Liver (tissue), 9 donors: ENCODE results near the gene PARD3. TPM values are rescaled to one million over a fixed set of nuclear protein-coding genes. Genes with fewer than 3 reads are reported as not detected.
A peak's percentile ranks its signal among the peaks of the same experiment; 100 is the strongest.

Source experiments
- DNase-seq: peaks from one replicate; pipeline ENCODE4 v3.0.0-alpha.2; 2017; ENCODE audit warnings: low spot score
- H3K27ac ChIP-seq, 2 donors: one replicate each; pipeline ENCODE4 v1.7.0; 2013; ENCODE audit warnings: inconsistent platforms in 2 of 2, low read length in 2 of 2, control low read depth in 1 of 2, low read depth in 1 of 2, mild to moderate bottlenecking in 1 of 2
- H3K27me3 ChIP-seq, 4 donors: one replicate each; pipeline versions ENCODE4 v1.6.1 to v1.7.0; 2013; ENCODE audit warnings: low read length in 3 of 4, inconsistent platforms in 1 of 4, mild to moderate bottlenecking in 1 of 4, moderate library complexity in 1 of 4; ENCODE audit not compliant: control insufficient read depth in 4 of 4, insufficient read depth in 4 of 4
- H3K36me3 ChIP-seq, 4 donors: one replicate each; pipeline versions ENCODE4 v1.6.1 to v1.7.0; 2013; ENCODE audit warnings: low read length in 3 of 4, mild to moderate bottlenecking in 3 of 4, low read depth in 1 of 4, moderate library complexity in 1 of 4; ENCODE audit not compliant: control insufficient read depth in 4 of 4, insufficient read depth in 3 of 4
- H3K4me1 ChIP-seq, 4 donors: one replicate each; pipeline versions ENCODE4 v1.6.1 to v1.7.0; 2013; ENCODE audit warnings: low read length in 3 of 4, mild to moderate bottlenecking in 3 of 4, moderate library complexity in 1 of 4; ENCODE audit not compliant: control insufficient read depth in 4 of 4, insufficient read depth in 4 of 4
- H3K4me3 ChIP-seq, 3 donors: one replicate each; pipeline versions ENCODE4 v1.6.1 to v1.7.0; 2013; ENCODE audit warnings: low read length in 3 of 3, control low read depth in 1 of 3, low read depth in 1 of 3, mild to moderate bottlenecking in 1 of 3
- H3K9ac ChIP-seq, 2 donors: one replicate each; pipeline ENCODE4 v1.7.0; 2013; ENCODE audit warnings: low read length in 2 of 2, mild to moderate bottlenecking in 2 of 2, moderate library complexity in 2 of 2, control low read depth in 1 of 2, low read depth in 1 of 2
- H3K9me3 ChIP-seq, 4 donors: one replicate each; pipeline versions ENCODE4 v1.6.1 to v1.7.0; 2013; ENCODE audit warnings: low read length in 3 of 4; ENCODE audit not compliant: control insufficient read depth in 4 of 4
- CTCF ChIP-seq: fragments of 150-350 bp; IDR thresholded peaks from 2 replicates; pipeline ENCODE4 v1.5.1; 2017; ENCODE audit warnings: improper control_type of control experiment, low read depth, low read length; ENCODE audit not compliant: missing input control
- FOXA2 ChIP-seq: IDR thresholded peaks from 2 replicates; pipeline ENCODE4 v1.6.1; 2016; ENCODE audit warnings: antibody characterized with exemption
- GABPA ChIP-seq, 2 donors: IDR thresholded peaks in 1 of 2; conservative IDR thresholded peaks in 1 of 2; 2 replicates each; pipeline ENCODE4 v1.6.1; 2016; ENCODE audit warnings: antibody characterized with exemption in 2 of 2, mild to moderate bottlenecking in 1 of 2, moderate library complexity in 1 of 2
- HNF4A ChIP-seq, 2 donors: conservative IDR thresholded peaks; 2 replicates each; pipeline ENCODE4 v1.6.1; 2016; ENCODE audit warnings: antibody characterized with exemption in 2 of 2, mild to moderate bottlenecking in 2 of 2
- HNF4G ChIP-seq: IDR thresholded peaks from 2 replicates; pipeline ENCODE4 v1.6.1; 2016; ENCODE audit warnings: antibody characterized with exemption
- JUND ChIP-seq, 2 donors: IDR thresholded peaks; 2 replicates each; pipeline ENCODE4 v1.6.1; 2016; ENCODE audit warnings: antibody characterized with exemption in 2 of 2
- NR2F2 ChIP-seq: IDR thresholded peaks from 2 replicates; pipeline ENCODE4 v1.6.1; 2016; ENCODE audit warnings: antibody characterized with exemption
- RAD21 ChIP-seq, 2 donors: IDR thresholded peaks; 2 replicates each; pipeline ENCODE4 v1.6.1; 2016; ENCODE audit warnings: antibody characterized with exemption in 2 of 2, mild to moderate bottlenecking in 2 of 2
- REST ChIP-seq: IDR thresholded peaks from 2 replicates; pipeline ENCODE4 v1.6.1; 2016; ENCODE audit warnings: antibody characterized with exemption, mild to moderate bottlenecking
- RXRA ChIP-seq, 2 donors: IDR thresholded peaks; 2 replicates each; pipeline ENCODE4 v1.6.1; 2017 to 2018; ENCODE audit warnings: antibody characterized with exemption in 2 of 2, mild to moderate bottlenecking in 1 of 2
- TAF1 ChIP-seq: conservative IDR thresholded peaks from 2 replicates; pipeline ENCODE4 v1.6.1; 2016; ENCODE audit warnings: antibody characterized with exemption, mild to moderate bottlenecking
- YY1 ChIP-seq: IDR thresholded peaks from 2 replicates; pipeline ENCODE4 v1.6.1; 2016; ENCODE audit warnings: antibody characterized with exemption, mild to moderate bottlenecking
- ZBTB33 ChIP-seq: IDR thresholded peaks from 2 replicates; pipeline ENCODE4 v1.6.1; 2016; ENCODE audit warnings: antibody characterized with exemption
- WGBS: extraction: QIAGEN DNeasy Blood & Tissue Kit; methylation state at CpG from one replicate; pipeline ENCODE4 v1.1.7; 2013; 5-methylcytosine and 5-hydroxymethylcytosine counted together
- polyA plus RNA-seq, 2 donors: library from polyadenylated mRNA; stranded (reverse) in 1 of 2; unstranded in 1 of 2; fragments of 200-250 nt in 1 of 2; fragments of >200 nt in 1 of 2; fragmentation: Nextera tagmentation in 1 of 2; extraction: Ambion mirVana in 1 of 2; gene quantifications; one replicate each; pipeline versions ENCODE4 v1.2.1 to v1.2.3, GENCODE V29; 2013 to 2015
- total RNA-seq, 2 donors: library from RNA; depleted of rRNA; stranded (reverse); fragments of >200 nt; gene quantifications; one replicate each; pipeline ENCODE4 v1.2.3, GENCODE V29; 2014
- donor health status: healthy.
- donor health status: healthy.
- donor health status: healthy.
- donor health status: healthy.
- donor health status: healthy.

PARD3 gene
- total and polyA plus RNA-seq, 4 donors, result 12.3 to 43.8 (median 13.5) TPM

GRCh38 chr10:34148305-34148657 is 666.8 kb downstream of the PARD3 start:
- WGBS, result 97% methylated on average over 3 of the region's 3 CpGs
- Histone ChIP-seq H3K9me3 (no peaks in the 10 kb centered on the region), H3K9ac (no peak overlapping the region), H3K4me3 (no peak overlapping the region), H3K36me3 (peaks cover 0 to 1% (median 0%) of the 10 kb centered on the region in 4 donors), H3K27ac (no peak overlapping the region), H3K4me1 (no peaks in the 10 kb centered on the region), H3K27me3 (no peaks in the 10 kb centered on the region)
- no peak for TF ChIP-seq ZBTB33
- no peak for TF ChIP-seq HNF4G
- no peak for TF ChIP-seq FOXA2
- no peak for TF ChIP-seq CTCF
- TF ChIP-seq NR2F2, result no peak
- TF ChIP-seq REST, result no peak
- TF ChIP-seq GABPA (IDR thresholded peaks at IDR 0.05 in 1 of 2, conservative IDR thresholded peaks at IDR 0.05 in 1 of 2), result no peak
- TF ChIP-seq JUND (IDR thresholded peaks at IDR 0.05), result no peak
- TF ChIP-seq HNF4A (conservative IDR thresholded peaks at IDR 0.05), result no peak
- TF ChIP-seq TAF1, result no peak
- no peak for DNase-seq

- WGBS, result 78% methylated on average over 4 of the region's 4 CpGs
- TF ChIP-seq CTCF, result no peak
- TF ChIP-seq YY1, result no peak
- TF ChIP-seq RAD21 (IDR thresholded peaks at IDR 0.05), result peak in 1 of 2 donors; percentile 4
- TF ChIP-seq HNF4A (conservative IDR thresholded peaks at IDR 0.05), result peak; percentile 60 to 73
- peak; percentile 39 for TF ChIP-seq NR2F2
- peak; percentile 8 to 25 for TF ChIP-seq RXRA (IDR thresholded peaks at IDR 0.05)
- Histone ChIP-seq H3K9ac (no peak overlapping the region), H3K27ac (no peak overlapping the region), H3K27me3 (no peaks in the 10 kb centered on the region), H3K9me3 (no peaks in the 10 kb centered on the region), H3K4me3 (no peak overlapping the region), H3K36me3 (peaks cover 0 to 1% (median 0%) of the 10 kb centered on the region in 4 donors), H3K4me1 (no peaks in the 10 kb centered on the region)
- no peak for DNase-seq
Observed at GRCh38 chr10:34147641-34148304, 667.3 kb downstream of the PARD3 start.
